ENCODE data around the gene PDGFD.

Gene PDGFD

DNA sequence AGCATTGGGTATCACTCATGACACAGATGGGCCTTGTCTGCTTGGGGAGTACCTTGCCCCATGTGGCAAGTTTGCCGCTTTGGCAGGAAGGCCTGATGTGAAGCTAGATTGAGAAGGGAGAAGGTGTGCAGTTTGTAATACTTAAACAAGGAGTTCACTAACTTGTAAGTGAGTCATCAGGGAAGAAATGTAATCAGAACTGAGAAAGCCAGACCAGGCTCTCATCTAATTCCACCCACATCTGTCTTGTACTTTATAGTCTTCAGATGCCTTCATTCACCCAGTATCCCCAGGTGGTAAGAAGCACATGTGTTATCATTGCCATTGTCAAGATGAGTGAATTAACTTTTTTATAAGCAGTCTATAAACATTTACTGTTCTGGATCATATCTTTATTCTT lies 243.5 kb downstream of the PDGFD start:
- no peak for DNase-seq (ENCODE audit: low spot score)

DNA sequence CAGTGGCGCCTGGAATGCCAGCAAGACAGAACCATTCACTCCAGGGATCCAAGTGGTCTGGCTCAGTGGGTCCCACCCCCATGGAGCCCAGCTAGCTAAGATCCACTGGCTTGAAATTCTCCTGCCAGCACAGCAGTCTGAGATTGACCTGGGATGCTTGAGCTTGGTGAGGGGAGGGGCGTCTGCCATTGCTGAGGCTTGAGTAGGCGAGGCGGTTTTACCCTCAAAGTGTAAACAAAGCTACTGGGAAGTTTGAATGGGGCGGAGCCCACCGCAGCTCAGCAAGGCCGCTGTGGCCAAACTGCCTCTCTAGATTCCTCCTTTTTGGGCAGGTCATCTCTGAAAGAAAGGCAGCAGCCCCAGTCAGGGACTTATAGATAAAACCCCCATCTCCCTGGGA lies 253.2 kb downstream of the PDGFD start:
- no peak for DNase-seq (ENCODE audit: low spot score)

DNA sequence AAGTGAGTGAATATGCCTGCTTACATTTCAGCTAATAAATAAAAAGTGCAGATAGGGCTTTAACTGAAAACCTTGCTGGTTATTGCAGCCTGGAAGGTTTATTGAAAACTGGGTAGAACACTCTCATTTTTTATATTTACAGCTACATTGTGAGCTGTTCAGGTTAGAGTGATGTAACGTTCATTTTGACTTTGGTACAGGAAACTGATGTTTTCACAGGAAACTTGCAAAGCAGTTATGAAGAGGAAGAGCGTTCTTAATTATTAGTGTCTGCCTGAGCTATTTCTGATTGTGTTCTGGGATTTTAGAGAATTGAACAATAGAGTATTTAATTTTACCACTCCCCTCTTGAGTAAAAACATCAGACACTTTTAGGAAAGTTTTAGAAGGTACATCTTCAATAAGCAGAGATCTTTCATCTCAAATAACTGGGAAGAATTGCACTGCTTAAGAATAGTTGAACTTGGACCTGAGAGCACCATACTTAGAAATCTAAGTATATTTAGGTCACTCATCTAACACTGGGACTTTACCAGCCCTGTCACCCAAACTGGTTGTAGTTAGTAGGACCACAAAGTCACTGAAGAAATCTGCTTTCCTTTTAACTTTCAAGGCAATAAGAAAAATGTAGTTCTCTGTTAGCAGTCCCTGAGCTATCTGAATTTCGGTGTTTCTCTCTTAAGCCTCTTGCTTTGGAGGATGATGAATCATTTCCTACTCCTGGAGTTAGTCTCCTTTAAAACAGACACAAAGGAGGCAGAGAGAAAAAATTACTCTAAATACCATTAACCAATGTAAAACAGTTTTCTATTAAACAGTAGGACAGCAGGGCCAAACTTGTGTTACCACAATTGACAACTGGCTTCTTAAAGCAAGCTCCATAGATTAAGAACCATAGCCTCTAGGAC lies 256.1 kb downstream of the PDGFD start:
- no peak for DNase-seq (ENCODE audit: low spot score)

DNA sequence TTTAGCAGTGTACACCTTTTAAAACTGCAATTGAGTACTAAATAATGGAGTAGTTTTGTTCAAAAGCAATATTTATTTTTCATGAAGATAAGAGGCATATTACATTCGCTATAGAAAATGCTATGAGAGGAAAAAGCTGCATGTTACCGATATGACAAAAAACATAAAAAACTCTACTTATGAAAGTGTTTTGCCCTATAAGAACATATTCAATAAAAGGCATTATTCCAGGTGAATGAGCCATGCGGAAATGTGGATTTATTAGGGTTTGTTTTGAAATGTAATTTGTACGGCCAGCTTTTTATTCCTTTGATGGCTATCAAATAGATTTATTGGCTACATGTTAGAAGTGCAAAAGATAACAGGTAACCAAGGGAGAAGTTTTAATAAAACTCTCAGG lies 256.8 kb downstream of the PDGFD start:
- no peak for DNase-seq (ENCODE audit: low spot score)

DNA sequence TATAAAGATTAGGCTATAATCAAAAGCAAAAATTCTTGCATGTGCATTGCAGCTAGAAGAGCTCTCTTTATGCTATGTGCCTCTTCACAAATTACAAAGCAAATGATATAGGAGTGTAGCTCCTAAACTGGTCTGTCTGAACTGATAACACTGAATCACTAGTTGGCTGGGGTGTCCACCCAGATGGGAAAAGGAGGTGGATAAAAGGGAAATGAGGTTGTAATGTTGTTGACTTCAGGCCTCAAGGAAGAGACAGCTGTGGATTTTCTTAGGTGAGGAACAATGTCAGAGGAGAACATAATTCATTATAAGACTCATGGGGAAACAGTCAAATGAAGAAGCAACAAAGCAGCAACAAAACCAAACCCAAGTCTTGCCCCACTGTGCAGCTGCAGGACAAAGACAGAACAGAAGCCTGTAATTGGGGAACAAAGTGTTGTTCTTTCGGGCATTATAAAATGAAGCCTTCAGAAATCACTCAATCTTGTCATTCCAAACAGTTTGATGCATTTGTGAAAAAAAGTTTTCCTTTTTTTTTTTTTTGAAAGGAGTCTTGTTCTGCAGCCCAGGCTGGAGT lies 257.6 kb downstream of the PDGFD start:
- DNase-seq (ENCODE audit: low spot score), result no peak

DNA sequence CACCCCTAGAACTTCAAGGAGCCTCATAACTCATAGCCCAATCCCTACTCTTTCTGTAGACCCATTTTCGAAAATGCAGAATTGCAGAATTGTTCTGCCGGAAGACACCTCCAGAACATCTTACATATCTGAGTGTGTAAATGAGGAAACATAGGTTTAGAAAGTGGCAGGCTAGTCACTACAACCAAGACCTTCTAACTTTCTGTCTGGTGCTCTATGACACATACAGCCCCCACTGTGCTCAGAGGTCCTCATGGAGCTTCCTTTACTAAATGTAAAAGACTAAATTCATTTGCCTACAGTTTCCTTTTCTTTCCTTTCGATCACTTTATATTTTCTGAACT lies 259.7 kb downstream of the PDGFD start:
- no peak for DNase-seq (ENCODE audit: low spot score)

DNA sequence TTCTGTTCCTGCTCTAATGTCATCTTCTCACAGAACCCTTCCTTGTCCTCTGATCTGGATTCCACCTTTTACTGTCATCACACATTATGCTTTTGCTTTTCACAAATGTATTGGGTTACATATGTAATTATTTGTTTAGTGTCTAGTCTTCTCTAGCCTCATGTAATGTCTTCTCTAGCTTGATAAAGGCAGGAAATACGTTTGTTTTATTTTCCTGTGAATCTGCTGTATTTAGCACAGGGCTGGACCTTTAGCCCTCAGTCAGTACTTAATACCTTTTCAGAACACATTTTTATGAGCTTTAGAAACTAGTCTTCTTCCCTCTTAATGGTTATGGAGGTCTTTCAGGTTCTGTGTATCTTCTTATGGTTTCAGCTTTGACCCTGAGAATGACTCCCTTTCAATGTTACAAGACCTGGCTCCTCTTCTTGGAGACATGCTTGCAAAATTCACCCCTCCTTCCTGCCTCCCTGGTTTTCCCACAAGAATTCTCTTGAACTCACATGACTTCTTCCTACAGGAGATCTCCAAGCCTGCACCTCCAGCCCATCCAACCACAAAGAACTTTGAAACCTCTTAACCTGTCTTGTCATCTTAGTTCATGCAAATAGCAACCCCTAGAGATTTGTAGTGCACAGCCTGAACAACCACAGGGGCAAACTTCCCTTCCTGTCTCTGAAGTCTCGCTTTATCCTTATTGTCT lies 260.2 kb downstream of the PDGFD start:
- DNase-seq (ENCODE audit: low spot score), result no peak

DNA sequence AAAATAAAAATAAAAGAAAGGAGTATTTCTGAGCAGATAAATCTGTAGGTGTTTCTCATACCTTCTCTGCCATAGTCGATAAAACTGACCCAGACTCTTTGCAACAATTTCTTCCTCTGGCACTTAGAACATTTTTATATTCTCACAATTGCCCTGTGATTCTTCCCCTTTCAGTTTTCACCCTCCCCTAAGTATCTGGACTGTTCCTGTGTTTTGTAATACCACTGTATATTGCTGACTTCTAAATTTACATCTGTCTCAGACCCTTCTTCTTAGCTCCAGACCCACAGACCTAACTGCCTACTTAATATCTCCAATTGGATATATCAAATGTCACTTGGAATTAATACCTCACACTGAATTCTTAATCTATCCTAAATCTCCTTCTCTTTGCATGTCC lies 261.0 kb downstream of the PDGFD start:
- no peak for DNase-seq (ENCODE audit: low spot score)

DNA sequence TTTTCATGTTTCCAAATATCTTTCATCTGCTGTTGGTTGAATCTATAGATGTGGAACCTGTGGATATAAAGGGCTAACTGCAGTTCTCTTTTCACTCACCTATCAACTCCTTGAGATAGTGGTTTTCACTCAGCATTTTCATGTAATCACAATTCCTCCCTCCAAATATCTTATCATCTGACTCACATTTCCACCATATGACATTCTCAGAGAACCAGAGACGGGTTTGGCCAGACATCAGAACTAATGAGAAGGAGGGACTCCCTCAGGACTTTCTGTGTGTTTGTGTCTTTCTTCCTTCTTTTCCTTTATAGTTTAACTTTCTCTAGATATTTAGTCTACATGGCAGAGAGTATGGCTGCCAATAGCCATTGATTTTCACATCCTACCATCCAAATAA lies 262.3 kb downstream of the PDGFD start:
- no peak for DNase-seq (ENCODE audit: low spot score)

DNA sequence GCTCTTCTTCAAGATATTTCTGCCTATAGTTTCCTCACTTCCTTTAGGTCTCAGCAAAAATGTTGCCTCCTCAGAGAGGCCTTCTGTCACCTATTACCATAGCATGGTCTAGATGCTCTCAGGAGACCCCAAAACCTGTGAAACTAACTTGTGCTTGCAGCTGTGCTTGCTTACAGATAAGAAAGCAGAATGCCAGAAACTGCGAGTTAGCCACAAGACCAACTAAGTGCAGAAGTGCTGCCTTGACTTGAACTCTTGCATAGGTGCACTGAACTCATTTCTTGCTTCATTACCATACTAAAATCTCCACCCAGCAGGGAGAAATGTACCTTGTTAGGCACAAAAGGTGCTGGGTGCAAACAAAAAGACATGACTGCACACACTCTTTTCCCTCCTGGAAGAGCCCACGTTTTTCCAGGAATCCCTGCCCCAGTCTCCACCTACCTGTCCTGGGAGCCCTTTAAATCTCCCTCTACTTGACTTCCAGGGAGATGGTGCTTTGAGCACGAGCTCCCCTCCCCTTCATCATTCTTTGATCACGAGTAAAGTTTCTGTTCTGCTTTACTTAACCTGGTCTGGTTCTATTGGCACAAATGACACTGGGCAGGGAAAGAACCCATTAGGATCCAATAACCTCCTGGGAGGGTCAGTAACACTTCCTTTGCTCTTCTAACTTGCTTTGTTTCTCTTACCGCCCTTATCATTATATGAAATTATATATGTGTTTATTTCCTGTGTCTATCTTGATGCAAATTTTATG lies 265.2 kb downstream of the PDGFD start:
- no peak for DNase-seq (ENCODE audit: low spot score)

DNA sequence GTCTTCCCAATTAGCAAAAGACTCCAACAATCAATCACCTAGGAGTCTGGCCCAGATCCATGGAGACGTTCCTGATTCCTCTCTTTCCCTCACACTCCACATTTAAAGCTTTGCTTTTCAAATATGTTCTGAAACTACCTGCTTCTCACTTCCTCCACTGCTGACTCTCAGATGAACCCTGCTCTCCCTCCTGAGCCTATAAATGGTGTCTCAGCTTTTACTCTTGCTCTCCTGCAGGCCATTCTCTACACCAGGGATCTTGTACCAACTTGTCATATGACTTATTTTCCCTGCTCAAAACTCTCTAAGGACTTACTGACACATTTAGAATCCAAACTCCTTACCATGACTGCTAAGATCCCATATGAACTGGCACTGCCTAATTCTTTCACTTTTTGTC lies 265.9 kb downstream of the PDGFD start:
- DNase-seq (ENCODE audit: low spot score), result no peak

DNA sequence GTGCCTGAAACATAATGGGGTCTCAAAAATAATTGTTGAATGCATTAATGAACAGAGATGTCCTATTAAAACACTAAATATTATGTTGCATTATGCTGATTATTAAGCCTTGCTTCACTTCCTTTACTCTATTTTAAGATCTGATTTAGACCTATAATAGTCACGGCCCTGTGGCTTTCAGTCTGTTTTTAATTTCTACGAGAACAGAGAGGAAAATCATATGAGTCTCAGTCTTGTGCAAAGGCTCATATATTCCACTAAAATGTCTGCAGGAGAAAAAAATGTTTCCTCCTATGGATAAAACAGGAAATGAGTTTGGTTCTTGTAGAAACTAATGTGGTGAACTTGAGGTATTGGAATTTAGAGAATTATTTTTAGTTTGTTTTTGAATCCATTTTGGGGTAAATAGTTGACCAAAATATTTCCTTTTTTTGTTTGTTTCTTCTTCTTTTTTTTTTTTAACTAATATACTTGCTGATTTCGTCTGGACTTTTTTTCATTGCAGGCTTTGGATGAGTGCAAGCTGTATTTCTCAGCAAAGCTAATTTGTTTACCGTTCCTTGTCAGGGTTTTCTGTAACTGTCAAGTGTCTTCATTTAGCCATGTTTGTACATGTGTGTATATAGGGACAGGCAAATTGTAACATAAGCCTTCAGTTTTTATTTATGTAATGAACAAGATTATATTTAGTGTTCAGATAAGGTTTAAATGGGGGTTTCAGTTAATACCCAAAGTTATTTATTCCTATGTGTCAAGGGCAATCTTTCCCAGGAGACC lies 266.6 kb downstream of the PDGFD start:
- no peak for DNase-seq (ENCODE audit: low spot score)

DNA sequence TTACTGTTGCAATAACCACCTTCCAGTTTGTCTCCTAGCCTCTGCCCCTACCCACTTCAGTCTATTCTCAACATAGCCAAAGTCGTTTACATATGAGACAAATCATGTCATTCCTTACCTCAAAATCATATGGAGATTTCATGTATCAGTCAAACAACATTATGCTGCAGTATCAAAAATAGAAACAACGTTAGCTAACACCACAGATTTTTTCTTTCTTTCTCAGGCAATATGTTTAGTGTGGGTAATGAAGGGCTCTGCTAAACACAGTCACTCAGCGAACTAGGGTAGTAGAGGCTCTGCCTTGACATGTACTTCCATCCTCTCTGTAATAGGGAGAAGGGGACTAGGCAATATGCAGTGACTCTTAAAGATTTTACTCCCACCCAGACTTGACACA lies 268.8 kb downstream of the PDGFD start:
- no peak for DNase-seq (ENCODE audit: low spot score)

DNA sequence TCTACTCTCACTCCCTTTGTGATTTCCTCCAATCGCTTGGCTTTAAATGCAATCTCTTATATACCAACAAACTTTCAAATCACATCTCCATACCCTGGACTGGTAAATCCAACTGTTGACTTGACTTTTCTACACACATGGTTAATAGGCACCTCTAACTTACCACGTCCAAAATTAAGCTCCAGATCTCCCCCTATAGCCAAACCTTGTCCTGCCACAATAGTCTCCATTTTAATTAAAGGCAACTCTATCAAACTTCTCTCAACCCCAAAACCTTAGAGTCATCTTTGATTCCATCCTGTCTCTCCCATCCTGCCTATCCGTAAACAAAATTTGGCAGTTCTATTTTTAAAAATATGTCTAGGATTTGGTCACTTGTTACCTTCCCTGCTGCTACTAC lies 269.3 kb downstream of the PDGFD start:
- no peak for DNase-seq (ENCODE audit: low spot score)

DNA sequence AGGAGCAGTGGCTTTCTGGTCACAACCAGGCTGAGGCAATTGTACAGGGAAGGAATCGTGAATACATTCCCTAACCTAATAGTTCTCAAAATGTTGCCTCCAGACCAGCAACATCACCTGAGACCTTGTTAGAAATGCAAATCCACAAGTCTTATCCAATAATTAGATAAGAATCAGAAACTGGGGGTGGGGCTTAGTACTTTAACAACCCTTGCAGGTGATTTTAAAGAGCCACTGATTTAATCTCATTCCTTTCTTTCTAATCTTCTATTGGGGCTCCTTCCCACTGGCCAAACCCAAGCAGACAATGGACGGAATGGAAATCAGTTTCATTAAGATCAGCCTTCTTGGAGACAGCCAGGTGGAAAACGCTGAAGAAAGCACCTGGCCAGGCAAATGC lies 269.9 kb downstream of the PDGFD start:
- no peak for DNase-seq (ENCODE audit: low spot score)

DNA sequence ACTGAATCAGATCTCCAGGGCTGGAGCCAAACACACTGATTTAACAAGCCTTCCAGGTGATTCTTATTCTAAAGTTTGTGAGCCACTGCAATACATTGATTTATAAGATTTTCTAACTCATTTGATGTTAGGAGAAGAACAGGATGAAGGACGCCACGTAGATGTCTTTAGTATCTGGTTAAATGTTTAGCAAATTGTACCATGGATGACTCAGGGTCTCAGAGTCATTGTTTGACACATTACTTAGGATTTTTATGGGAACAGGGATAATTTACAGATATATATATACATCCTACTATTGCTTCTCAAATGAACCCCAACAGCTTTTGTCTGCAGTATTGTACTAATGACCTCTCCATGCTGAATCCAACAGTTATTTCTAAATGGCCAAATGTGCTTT lies 270.6 kb downstream of the PDGFD start:
- DNase-seq (ENCODE audit: low spot score), result no peak

DNA sequence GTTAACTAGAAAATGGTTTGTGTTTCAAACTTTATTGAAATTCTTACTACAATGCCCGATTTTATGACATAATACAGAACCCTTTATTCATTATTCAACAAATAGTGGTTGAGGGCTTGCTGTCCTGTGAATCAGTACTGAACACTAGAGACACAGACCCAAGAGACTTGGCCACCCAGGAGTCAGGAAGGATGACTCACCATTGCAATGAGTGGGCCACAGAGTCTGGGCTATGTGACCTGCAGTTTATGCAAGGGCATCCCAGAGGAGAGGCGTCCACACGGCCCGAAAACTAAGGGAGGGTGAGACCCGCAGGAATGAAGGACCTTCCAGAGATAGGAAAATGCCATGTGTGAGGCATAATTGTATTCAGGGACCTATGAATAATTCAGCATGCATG lies 271.3 kb downstream of the PDGFD start:
- no peak for DNase-seq (ENCODE audit: low spot score)

DNA sequence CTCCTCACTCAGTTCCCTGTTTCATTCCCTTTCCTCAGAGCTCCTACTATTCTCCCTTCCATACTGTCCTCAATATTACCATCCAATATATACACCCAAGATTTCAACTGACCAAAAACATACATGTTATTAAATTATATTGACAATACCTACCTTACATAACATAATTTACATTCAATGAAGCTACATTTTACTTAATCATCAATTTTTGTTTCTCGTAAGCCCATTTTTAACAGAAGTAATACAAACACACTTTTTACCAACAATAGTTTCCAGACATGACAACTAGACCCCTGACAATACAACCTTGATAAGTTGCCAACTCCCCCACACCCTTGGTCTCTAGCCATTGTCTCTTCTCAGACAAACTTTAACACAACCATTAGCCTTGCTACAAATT lies 273.3 kb downstream of the PDGFD start:
- DNase-seq (ENCODE audit: low spot score), result no peak

DNA sequence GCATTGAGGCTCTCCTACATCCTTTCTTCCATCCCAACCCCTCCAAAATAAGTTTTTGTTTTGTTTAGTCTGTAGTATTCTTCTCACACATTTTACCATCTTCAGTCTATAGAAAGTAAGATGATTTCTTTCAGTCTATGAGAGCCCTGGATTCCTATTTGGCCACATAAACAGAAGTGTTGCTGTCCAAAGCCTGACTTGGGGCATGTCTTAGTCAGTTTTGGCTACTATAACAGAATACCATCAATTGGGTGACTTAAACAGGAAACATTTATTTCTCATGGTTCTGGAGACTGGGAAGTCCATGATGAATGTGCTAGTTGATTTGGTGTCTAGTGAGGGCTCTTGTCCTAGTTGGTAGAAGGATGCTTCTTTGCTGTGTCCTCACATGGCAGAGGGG lies 274.3 kb downstream of the PDGFD start:
- DNase-seq (ENCODE audit: low spot score), result no peak

DNA sequence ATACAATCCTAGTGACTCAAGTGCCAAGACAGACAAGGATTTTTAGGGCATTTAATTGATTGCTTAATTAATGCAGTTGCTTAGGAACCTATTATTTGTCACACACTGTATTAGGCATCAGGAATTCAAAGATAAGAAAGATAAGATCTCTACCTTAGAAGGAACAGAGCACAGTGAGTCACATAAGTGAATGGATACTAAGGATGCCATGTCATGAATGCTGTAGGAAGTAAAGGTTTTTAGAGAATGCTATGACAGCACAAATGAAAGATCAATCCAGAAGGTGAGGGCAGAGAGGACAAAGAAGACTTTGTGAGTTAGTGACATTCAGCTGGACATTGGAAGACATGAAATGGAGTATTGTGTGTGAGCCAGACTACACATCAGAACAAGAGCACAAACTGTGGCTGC lies 275.4 kb downstream of the PDGFD start:
- DNase-seq (ENCODE audit: low spot score), result peak; percentile 86

DNA sequence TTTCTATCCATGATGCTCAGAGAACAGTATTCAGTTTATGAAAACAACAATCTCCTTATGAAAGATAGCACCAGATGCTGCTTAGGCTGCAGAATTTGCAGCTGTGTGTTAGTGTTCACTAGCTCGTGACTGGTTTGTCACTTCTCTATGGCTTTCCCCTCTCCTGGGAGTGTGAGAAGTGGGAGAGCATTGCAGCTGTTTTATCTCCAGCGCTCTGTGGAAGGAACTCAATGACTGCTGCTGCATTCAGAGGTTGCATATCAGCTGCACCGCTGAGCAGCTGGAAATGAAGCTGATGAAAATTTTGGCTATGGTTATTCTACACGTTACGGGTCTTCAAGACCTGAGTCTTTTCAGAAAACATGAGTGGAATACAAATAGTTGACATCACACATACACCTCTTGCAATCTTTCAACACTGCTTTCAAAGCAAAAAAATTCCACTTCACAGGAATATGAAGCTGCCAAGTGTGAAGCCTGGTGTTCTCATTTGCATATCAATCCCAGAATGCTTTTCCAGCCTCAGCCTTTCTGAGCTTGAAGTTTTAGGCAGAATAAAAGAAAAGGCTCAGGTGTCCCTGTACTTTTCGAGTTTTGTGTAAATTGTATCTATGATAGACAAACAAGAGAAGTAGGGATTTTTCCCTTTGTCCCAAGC lies 276.8 kb downstream of the PDGFD start:
- peak; percentile 81 for DNase-seq (ENCODE audit: low spot score)

Data from globus pallidus (tissue), 1 donor.